MCF 10A (cell line): ENCODE results near the gene COL27A1. TPM values are rescaled to one million over a fixed set of nuclear protein-coding genes. Genes with fewer than 3 reads are reported as not detected.

Source experiments
- BruUV-seq: library from RNA; stranded (reverse); fragments of 400-500 nt; replicated peaks from 2 replicates; lab custom pipeline; 2021; lab: Mats Ljungman, UMichigan
- CTCF ChIA-PET: fragments of 300-600 bp; sonication (Branson Sonifier 250); formaldehyde crosslinking; extraction: SDS; loops from one replicate; lab custom pipeline; 2021; ENCODE audit warnings: antibody characterized with exemption, inconsistent platforms; lab: Yijun Ruan, JAX
- POLR2A ChIA-PET: fragments of 300-600, 350-650 bp; sonication (Branson Sonifier 250); formaldehyde crosslinking; extraction: SDS; loops from one replicate; lab custom pipeline; 2020; ENCODE audit warnings: antibody characterized with exemption, inconsistent platforms; lab: Yijun Ruan, JAX
- DNase-seq: peaks from one replicate; pipeline ENCODE4 v3.0.0-alpha.2; 2018; ENCODE audit not compliant: unreplicated experiment
- H3K27ac Mint-ChIP-seq: one replicate; pipeline ENCODE4 v1.8.0; 2022; ENCODE audit warnings: mild to moderate bottlenecking, low read depth, mixed read lengths; ENCODE audit not compliant: unreplicated experiment
- H3K27me3 Mint-ChIP-seq: one replicate; pipeline ENCODE4 v1.8.0; 2022; ENCODE audit warnings: mixed read lengths; ENCODE audit not compliant: insufficient read depth, unreplicated experiment
- H3K36me3 Mint-ChIP-seq: one replicate; pipeline ENCODE4 v1.8.0; 2022; ENCODE audit warnings: mild to moderate bottlenecking, moderate library complexity, mixed read lengths; ENCODE audit not compliant: insufficient read depth, unreplicated experiment
- H3K4me1 Mint-ChIP-seq: one replicate; pipeline ENCODE4 v1.8.0; 2022; ENCODE audit warnings: mixed read lengths; ENCODE audit not compliant: insufficient read depth, unreplicated experiment
- H3K4me3 Mint-ChIP-seq: one replicate; pipeline ENCODE4 v1.8.0; 2022; ENCODE audit warnings: mild to moderate bottlenecking, moderate library complexity, mixed read lengths; ENCODE audit not compliant: unreplicated experiment
- H3K9me3 Mint-ChIP-seq: one replicate; pipeline ENCODE4 v1.8.0; 2022; ENCODE audit warnings: mixed read lengths; ENCODE audit not compliant: unreplicated experiment
- CTCF ChIP-seq: fragments of 200-600 bp; IDR thresholded peaks from one replicate; pipeline ENCODE4 v1.8.0; 2022; ENCODE audit warnings: antibody characterized with exemption, mild to moderate bottlenecking; ENCODE audit not compliant: unreplicated experiment
- intact Hi-C: fragments of 100-400 bp; cut with micrococcal nuclease; formaldehyde crosslinking; loops from 2 replicates; pipeline ENCODE4 v1.14.1; 2022
- total RNA-seq: library from RNA; stranded (reverse); gene quantifications from 2 replicates; pipeline ENCODE4 v1.2.3, GENCODE V29; 2022

Gene COL27A1
- total RNA-seq, 1 experiment from 2014 or later, result 2.9 TPM

GRCh38 chr9:114227288-114228015, 72.1 kb downstream of the COL27A1 start:
- Mint-ChIP-seq H3K4me3 (no peak overlapping the region), H3K27me3 (no peaks in the 10 kb centered on the region), H3K9me3 (no peaks in the 10 kb centered on the region), H3K36me3 (no peaks in the 10 kb centered on the region), H3K4me1 (no peaks in the 10 kb centered on the region), H3K27ac (no peak overlapping the region)
- no peak for TF ChIP-seq CTCF
- intact Hi-C loops, result no loop called here
- POLR2A ChIA-PET, result no interaction called here
- DNase-seq, result no peak
- no TSS peak for BruUV-seq
- CTCF ChIA-PET, result interaction anchor here (0.6 to 0.7 kb wide), 3 partner anchors 21 to 211 kb away, joined by 3 to 4 read pairs (median 3); no protein-coding TSS in a partner anchor

- Mint-ChIP-seq H3K27ac (no peak overlapping the region), H3K9me3 (no peaks in the 10 kb centered on the region), H3K27me3 (no peaks in the 10 kb centered on the region), H3K4me3 (no peak overlapping the region), H3K36me3 (no peaks in the 10 kb centered on the region), H3K4me1 (no peaks in the 10 kb centered on the region)
- POLR2A ChIA-PET, result no interaction called here
- intact Hi-C loops, result no loop called here
- BruUV-seq, result no TSS peak
- CTCF ChIA-PET, result interaction anchor here (0.6 kb wide), 1 partner anchor 20 kb away, joined by 3 read pairs; no protein-coding TSS in a partner anchor
- TF ChIP-seq CTCF, result no peak
- DNase-seq, result no peak
Observed at GRCh38 chr9:114228016-114228808, 72.9 kb downstream of the COL27A1 start.

GRCh38 chr9:114229295-114229694, 74.0 kb downstream of the COL27A1 start:
- no peak for TF ChIP-seq CTCF
- Mint-ChIP-seq H3K9me3 (no peaks in the 10 kb centered on the region), H3K27me3 (no peaks in the 10 kb centered on the region), H3K27ac (no peak overlapping the region), H3K4me3 (no peak overlapping the region), H3K4me1 (no peaks in the 10 kb centered on the region), H3K36me3 (no peaks in the 10 kb centered on the region)
- no peak for DNase-seq
- intact Hi-C loops, result no loop called here
- ChIA-PET CTCF (interaction anchor here (0.6 kb wide), 1 partner anchor 855 kb away, joined by 3 read pairs; no protein-coding TSS in a partner anchor), POLR2A (no interaction called here)
- no TSS peak for BruUV-seq

- ChIA-PET POLR2A (interaction anchor here (0.6 kb wide), 1 partner anchor 62 kb away, joined by 3 read pairs; no protein-coding TSS in a partner anchor), CTCF (interaction anchor here (0.8 kb wide), 1 partner anchor 60 kb away, joined by 6 read pairs; no protein-coding TSS in a partner anchor)
- H3K4me3 Mint-ChIP-seq, result no peak overlapping the region
- no peak for DNase-seq
- H3K27ac Mint-ChIP-seq, result no peak overlapping the region
- H3K36me3 Mint-ChIP-seq, result no peaks in the 10 kb centered on the region
- intact Hi-C loops, result no loop called here
- H3K27me3 Mint-ChIP-seq, result no peaks in the 10 kb centered on the region
- no TSS peak for BruUV-seq
- H3K9me3 Mint-ChIP-seq, result no peaks in the 10 kb centered on the region
- H3K4me1 Mint-ChIP-seq, result no peaks in the 10 kb centered on the region
- TF ChIP-seq CTCF, result no peak
Observed at GRCh38 chr9:114230068-114230467, 74.7 kb downstream of the COL27A1 start.
